ENCODE measurements around the gene CTSZ. TPM values are rescaled to one million over a fixed set of nuclear protein-coding genes. Genes with fewer than 3 reads are reported as not detected.
A peak's percentile ranks its signal among the peaks of the same experiment; 100 is the strongest.

The CTSZ gene
- total and polyA plus RNA-seq, 3 donors from 2014 or later: 49.4 to 120 (median 77.4) TPM

DNA sequence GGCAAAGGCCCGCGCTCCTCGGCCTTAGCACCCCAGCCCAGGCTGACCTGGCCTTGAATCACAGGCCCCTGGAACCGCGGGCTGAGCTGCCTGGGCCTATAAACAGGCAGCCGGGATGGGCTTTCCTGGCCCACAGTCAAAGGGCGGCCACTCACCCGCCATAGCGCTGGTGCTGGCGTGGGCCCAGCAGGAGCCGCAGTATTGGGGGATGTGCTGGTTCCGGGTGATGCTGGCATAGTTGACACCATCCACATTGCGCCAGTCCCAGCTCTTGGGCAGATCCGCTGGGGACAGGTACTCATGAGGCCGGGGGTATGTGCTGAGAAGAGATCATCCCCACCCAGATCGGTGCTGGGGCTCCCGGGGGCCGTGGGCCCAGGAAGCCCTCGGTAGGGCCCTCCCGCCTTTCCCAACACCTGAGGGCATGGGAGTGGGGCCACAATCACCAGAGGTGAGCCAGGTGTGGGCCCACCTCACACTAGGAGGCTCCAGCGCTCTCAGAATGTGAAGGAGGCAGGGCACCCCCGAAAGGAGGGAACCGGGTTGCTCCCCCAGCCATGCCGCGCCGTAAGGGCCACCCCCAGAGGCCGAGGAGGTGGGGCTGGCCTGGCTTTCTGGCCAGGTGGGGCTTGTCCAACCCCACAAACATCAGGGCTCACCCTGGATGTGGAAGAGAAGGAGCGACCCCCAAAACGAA, 739 bp downstream of the CTSZ start:
- peak overlapping the region; percentile 57 to 70 for H3K4me3 ChIP-seq
- 57% methylated on average over 23 of the region's 29 CpGs; no CpG with 5 or more reads in 1 of the 2 donors for WGBS, 2 donors
- no peak for TF ChIP-seq POLR2A (IDR thresholded peaks at IDR 0.05)
- TF ChIP-seq, protein P1, sequence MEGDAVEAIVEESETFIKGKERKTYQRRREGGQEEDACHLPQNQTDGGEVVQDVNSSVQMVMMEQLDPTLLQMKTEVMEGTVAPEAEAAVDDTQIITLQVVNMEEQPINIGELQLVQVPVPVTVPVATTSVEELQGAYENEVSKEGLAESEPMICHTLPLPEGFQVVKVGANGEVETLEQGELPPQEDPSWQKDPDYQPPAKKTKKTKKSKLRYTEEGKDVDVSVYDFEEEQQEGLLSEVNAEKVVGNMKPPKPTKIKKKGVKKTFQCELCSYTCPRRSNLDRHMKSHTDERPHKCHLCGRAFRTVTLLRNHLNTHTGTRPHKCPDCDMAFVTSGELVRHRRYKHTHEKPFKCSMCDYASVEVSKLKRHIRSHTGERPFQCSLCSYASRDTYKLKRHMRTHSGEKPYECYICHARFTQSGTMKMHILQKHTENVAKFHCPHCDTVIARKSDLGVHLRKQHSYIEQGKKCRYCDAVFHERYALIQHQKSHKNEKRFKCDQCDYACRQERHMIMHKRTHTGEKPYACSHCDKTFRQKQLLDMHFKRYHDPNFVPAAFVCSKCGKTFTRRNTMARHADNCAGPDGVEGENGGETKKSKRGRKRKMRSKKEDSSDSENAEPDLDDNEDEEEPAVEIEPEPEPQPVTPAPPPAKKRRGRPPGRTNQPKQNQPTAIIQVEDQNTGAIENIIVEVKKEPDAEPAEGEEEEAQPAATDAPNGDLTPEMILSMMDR (IDR thresholded peaks at IDR 0.05): no peak
- intact Hi-C loops (cut with DNase I; ENCODE audit: low total_unique reads): no loop called here
- no peaks in the 10 kb centered on the region for H3K27me3 ChIP-seq
- H3K36me3 ChIP-seq (ENCODE audit: low read depth, missing control alignments): no peaks in the 10 kb centered on the region
- no peaks in the 10 kb centered on the region for H3K9me3 ChIP-seq
- H3K27ac ChIP-seq: peak overlapping the region; percentile 65 to 68
- H3K4me1 ChIP-seq: peaks cover 9% of the 10 kb centered on the region
- no peak for DNase-seq

DNA sequence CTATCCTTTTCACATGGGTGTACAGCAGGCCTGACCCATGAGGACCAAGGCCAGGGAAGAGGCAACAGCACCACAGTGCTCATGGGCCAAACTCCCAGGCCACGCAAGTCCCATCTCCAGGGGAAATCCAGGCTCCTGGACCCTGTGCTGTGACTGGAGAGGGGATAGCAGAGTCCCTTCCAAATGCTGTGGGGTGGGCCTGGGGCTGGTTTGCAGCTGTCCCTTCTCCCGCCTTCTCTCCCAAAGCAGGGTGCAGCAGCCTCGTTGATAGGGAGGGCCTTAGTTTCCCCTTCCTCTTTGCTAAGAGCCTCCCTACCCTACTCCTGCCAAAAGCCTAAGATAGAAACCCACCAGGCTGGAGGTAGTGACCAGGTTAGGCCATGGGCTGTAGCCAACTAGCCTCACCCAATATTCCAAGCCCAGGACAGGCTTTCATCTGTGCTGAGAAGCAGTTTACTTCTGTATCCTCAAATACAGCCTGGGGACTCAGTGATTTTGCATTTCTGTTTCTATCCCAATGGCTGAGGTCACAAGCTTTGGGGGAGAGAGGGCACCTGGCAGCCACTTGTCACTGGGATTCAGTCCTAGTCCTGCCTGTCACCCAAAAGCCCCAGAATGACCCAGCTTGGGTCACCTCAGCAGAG, 1.4 kb downstream of the CTSZ start:
- Histone ChIP-seq H3K4me3 (no peak overlapping the region), H3K9me3 (no peaks in the 10 kb centered on the region), H3K4me1 (peaks cover 9% of the 10 kb centered on the region), H3K27ac (peak overlapping the region in 1 of 2 donors; percentile 50), H3K36me3 (ENCODE audit: low read depth, missing control alignments) (no peaks in the 10 kb centered on the region), H3K27me3 (no peaks in the 10 kb centered on the region)
- no peak for TF ChIP-seq POLR2A (IDR thresholded peaks at IDR 0.05)
- TF ChIP-seq, protein P1 (IDR thresholded peaks at IDR 0.05): no peak
- intact Hi-C loops (cut with DNase I; ENCODE audit: low total_unique reads): no loop called here
- DNase-seq: no peak
- WGBS, 2 donors: 76% methylated on average over 3 of the region's 3 CpGs; no CpG with 5 or more reads in 1 of the 2 donors

DNA sequence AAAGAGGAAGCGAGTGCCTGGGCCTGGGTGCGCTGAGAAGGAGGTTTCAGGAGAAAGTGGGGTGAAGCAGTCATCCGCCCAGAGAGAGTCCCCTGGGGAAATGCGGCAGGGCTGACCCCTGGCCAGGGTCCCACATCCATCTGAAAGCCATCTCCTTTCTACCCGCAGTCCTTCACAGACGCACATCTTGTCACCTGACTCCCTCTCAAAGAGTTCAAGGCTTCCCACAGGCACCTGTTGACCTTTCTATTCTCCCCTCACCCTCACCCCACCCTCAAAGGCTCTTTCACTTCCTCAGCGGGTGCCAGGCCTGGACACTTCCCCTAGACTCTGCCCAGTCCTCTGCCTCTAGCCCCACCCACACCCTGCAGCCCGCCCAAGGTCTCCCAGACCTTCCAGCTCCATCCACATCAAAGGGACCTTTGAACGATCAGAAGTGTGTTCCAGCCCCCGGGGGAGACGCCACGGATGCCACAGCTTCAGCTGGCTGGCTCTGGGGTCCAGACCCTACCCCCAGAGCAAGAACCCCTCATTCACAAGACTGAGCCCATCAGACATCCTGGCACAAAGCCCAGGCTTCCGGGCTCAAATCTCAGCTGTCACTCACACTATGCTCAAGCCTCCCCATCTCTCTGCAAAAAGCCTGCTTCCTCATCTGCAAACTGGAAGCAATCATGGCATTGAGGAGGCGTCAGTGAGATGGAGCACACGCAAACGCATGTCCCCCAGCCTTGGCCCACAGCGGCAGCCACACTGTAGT, 2.1 kb downstream of the CTSZ start:
- Histone ChIP-seq H3K9me3 (no peaks in the 10 kb centered on the region), H3K4me3 (no peak overlapping the region), H3K27me3 (no peaks in the 10 kb centered on the region), H3K27ac (peak overlapping the region in 1 of 2 donors; percentile 7), H3K4me1 (peaks cover 9% of the 10 kb centered on the region), H3K36me3 (ENCODE audit: low read depth, missing control alignments) (no peaks in the 10 kb centered on the region)
- peak; percentile 43 for DNase-seq
- 64 to 69% methylated on average over 14 to 17 of the region's 17 CpGs for WGBS, 2 donors
- intact Hi-C loops (cut with DNase I; ENCODE audit: low total_unique reads): no loop called here
- TF ChIP-seq POLR2A (IDR thresholded peaks at IDR 0.05): no peak
- TF ChIP-seq, protein P1 (IDR thresholded peaks at IDR 0.05): no peak

DNA sequence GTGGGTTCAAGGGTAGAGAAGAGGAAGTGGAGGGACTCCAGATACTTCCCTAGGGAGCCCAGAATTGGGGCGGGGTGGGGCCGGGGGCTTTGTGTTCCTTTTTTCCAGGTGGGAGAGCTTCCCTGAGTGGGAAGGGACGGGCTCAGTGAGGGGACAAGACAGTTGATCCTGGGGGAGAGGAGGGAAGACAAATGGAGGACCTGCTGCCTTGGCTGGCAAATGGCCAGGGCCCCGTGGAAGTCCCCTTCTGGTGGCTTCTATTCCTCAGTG, 2.6 kb downstream of the CTSZ start:
- TF ChIP-seq, protein P1 (IDR thresholded peaks at IDR 0.05): no peak
- no peak for TF ChIP-seq POLR2A (IDR thresholded peaks at IDR 0.05)
- DNase-seq: no peak
- Histone ChIP-seq H3K9me3 (no peaks in the 10 kb centered on the region), H3K27me3 (no peaks in the 10 kb centered on the region), H3K27ac (peak overlapping the region in 1 of 2 donors; percentile 7), H3K36me3 (ENCODE audit: low read depth, missing control alignments) (no peaks in the 10 kb centered on the region), H3K4me3 (no peak overlapping the region), H3K4me1 (peaks cover 9% of the 10 kb centered on the region)
- intact Hi-C loops (cut with DNase I; ENCODE audit: low total_unique reads): no loop called here
- 74 to 81% methylated on average over 4 of the region's 4 CpGs for WGBS, 2 donors
